ENCODE measurements around the gene ZBTB20.

- TF ChIP-seq, protein P1, sequence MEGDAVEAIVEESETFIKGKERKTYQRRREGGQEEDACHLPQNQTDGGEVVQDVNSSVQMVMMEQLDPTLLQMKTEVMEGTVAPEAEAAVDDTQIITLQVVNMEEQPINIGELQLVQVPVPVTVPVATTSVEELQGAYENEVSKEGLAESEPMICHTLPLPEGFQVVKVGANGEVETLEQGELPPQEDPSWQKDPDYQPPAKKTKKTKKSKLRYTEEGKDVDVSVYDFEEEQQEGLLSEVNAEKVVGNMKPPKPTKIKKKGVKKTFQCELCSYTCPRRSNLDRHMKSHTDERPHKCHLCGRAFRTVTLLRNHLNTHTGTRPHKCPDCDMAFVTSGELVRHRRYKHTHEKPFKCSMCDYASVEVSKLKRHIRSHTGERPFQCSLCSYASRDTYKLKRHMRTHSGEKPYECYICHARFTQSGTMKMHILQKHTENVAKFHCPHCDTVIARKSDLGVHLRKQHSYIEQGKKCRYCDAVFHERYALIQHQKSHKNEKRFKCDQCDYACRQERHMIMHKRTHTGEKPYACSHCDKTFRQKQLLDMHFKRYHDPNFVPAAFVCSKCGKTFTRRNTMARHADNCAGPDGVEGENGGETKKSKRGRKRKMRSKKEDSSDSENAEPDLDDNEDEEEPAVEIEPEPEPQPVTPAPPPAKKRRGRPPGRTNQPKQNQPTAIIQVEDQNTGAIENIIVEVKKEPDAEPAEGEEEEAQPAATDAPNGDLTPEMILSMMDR (conservative IDR thresholded peaks at IDR 0.05 in 1 of 2, IDR thresholded peaks at IDR 0.05 in 1 of 2; ENCODE audit: low read depth in 1 of 2, low read length in 2 of 2), result no peak
- TF ChIP-seq EZH2 (IDR thresholded peaks at IDR 0.05; ENCODE audit: low read length, missing control alignments), result no peak
Observed at GRCh38 chr3:114660808-114661207, 486.3 kb downstream of the ZBTB20 start.
